Rectal smooth muscle tissue (tissue), 1 donor: ENCODE results near the gene GID8.

ENCODE experiments used
- H3K27ac ChIP-seq: one replicate; pipeline ENCODE4 v1.7.0; 2013; ENCODE audit warnings: low read depth, low read length, inconsistent platforms
- H3K27me3 ChIP-seq: one replicate; pipeline ENCODE4 v1.7.0; 2013; ENCODE audit warnings: low read length; ENCODE audit not compliant: control insufficient read depth, insufficient read depth
- H3K36me3 ChIP-seq: one replicate; pipeline ENCODE4 v1.7.0; 2013; ENCODE audit warnings: low read length; ENCODE audit not compliant: control insufficient read depth, insufficient read depth
- H3K4me1 ChIP-seq: one replicate; pipeline ENCODE4 v1.7.0; 2013; ENCODE audit warnings: low read length; ENCODE audit not compliant: control insufficient read depth, insufficient read depth
- H3K4me3 ChIP-seq: one replicate; pipeline ENCODE4 v1.7.0; 2013; ENCODE audit warnings: low read length
- H3K9ac ChIP-seq: one replicate; pipeline ENCODE4 v1.7.0; 2013; ENCODE audit warnings: low read length

Gene GID8

GRCh38 chr20:62979310-62979709 is 41.4 kb downstream of the GID8 start:
- Histone ChIP-seq H3K9ac (no peak overlapping the region), H3K27ac (no peak overlapping the region), H3K36me3 (no peaks in the 10 kb centered on the region), H3K27me3 (peaks cover 29% of the 10 kb centered on the region), H3K4me1 (no peaks in the 10 kb centered on the region), H3K4me3 (no peak overlapping the region)

GRCh38 chr20:62979876-62980373 is 42.0 kb downstream of the GID8 start:
- Histone ChIP-seq H3K9ac (no peak overlapping the region), H3K27ac (no peak overlapping the region), H3K36me3 (no peaks in the 10 kb centered on the region), H3K27me3 (peaks cover 24% of the 10 kb centered on the region), H3K4me1 (no peaks in the 10 kb centered on the region), H3K4me3 (no peak overlapping the region)

GRCh38 chr20:62980380-62980960 is 42.5 kb downstream of the GID8 start:
- Histone ChIP-seq H3K27ac (no peak overlapping the region), H3K4me3 (no peak overlapping the region), H3K36me3 (no peaks in the 10 kb centered on the region), H3K27me3 (peaks cover 20% of the 10 kb centered on the region), H3K4me1 (no peaks in the 10 kb centered on the region), H3K9ac (no peak overlapping the region)

GRCh38 chr20:62980970-62981369 is 43.0 kb downstream of the GID8 start:
- Histone ChIP-seq H3K4me3 (no peak overlapping the region), H3K9ac (no peak overlapping the region), H3K4me1 (no peaks in the 10 kb centered on the region), H3K27me3 (peaks cover 22% of the 10 kb centered on the region), H3K27ac (no peak overlapping the region), H3K36me3 (no peaks in the 10 kb centered on the region)

- H3K9ac ChIP-seq = no peak overlapping the region
- no peak overlapping the region for H3K27ac ChIP-seq
- H3K27me3 ChIP-seq = peaks cover 19% of the 10 kb centered on the region
- H3K4me1 ChIP-seq = no peaks in the 10 kb centered on the region
- H3K36me3 ChIP-seq = no peaks in the 10 kb centered on the region
- H3K4me3 ChIP-seq = no peak overlapping the region
Observed at GRCh38 chr20:62982124-62983075, 44.5 kb downstream of the GID8 start.

GRCh38 chr20:62983210-62983609 is 45.3 kb downstream of the GID8 start:
- Histone ChIP-seq H3K4me3 (no peak overlapping the region), H3K36me3 (no peaks in the 10 kb centered on the region), H3K9ac (no peak overlapping the region), H3K27me3 (peaks cover 18% of the 10 kb centered on the region), H3K4me1 (no peaks in the 10 kb centered on the region), H3K27ac (no peak overlapping the region)

GRCh38 chr20:62984666-62985443 is 46.9 kb downstream of the GID8 start:
- Histone ChIP-seq H3K27me3 (peaks cover 16% of the 10 kb centered on the region), H3K36me3 (no peaks in the 10 kb centered on the region), H3K4me3 (no peak overlapping the region), H3K4me1 (no peaks in the 10 kb centered on the region), H3K9ac (no peak overlapping the region), H3K27ac (no peak overlapping the region)

GRCh38 chr20:62985444-62985778 is 47.5 kb downstream of the GID8 start:
- peaks cover 14% of the 10 kb centered on the region for H3K27me3 ChIP-seq
- H3K4me1 ChIP-seq = no peaks in the 10 kb centered on the region
- H3K9ac ChIP-seq = no peak overlapping the region
- H3K4me3 ChIP-seq = no peak overlapping the region
- no peak overlapping the region for H3K27ac ChIP-seq
- no peaks in the 10 kb centered on the region for H3K36me3 ChIP-seq

- Histone ChIP-seq H3K4me1 (no peaks in the 10 kb centered on the region), H3K36me3 (no peaks in the 10 kb centered on the region), H3K4me3 (no peak overlapping the region), H3K27me3 (peaks cover 14% of the 10 kb centered on the region), H3K9ac (no peak overlapping the region), H3K27ac (no peak overlapping the region)
Observed at GRCh38 chr20:62986257-62986800, 48.4 kb downstream of the GID8 start.

GRCh38 chr20:62987114-62987513 is 49.2 kb downstream of the GID8 start:
- Histone ChIP-seq H3K27me3 (peaks cover 6% of the 10 kb centered on the region), H3K36me3 (no peaks in the 10 kb centered on the region), H3K4me1 (no peaks in the 10 kb centered on the region), H3K4me3 (no peak overlapping the region), H3K27ac (no peak overlapping the region), H3K9ac (no peak overlapping the region)

GRCh38 chr20:62989201-62989601 is 51.3 kb downstream of the GID8 start:
- Histone ChIP-seq H3K27ac (no peak overlapping the region), H3K4me1 (no peaks in the 10 kb centered on the region), H3K9ac (no peak overlapping the region), H3K36me3 (no peaks in the 10 kb centered on the region), H3K27me3 (peaks cover 10% of the 10 kb centered on the region), H3K4me3 (no peak overlapping the region)

- H3K36me3 ChIP-seq = no peaks in the 10 kb centered on the region
- peaks cover 10% of the 10 kb centered on the region for H3K27me3 ChIP-seq
- H3K9ac ChIP-seq = no peak overlapping the region
Observed at GRCh38 chr20:62990306-62990825, 52.4 kb downstream of the GID8 start.

More at GRCh38 chr20:62990306-62990825, 52.4 kb downstream of the GID8 start:
- Histone ChIP-seq H3K27ac (no peak overlapping the region), H3K4me1 (no peaks in the 10 kb centered on the region), H3K4me3 (no peak overlapping the region)
